Spleen (tissue), 11 donors: ENCODE data around the gene GPER1. TPM values are rescaled to one million over a fixed set of nuclear protein-coding genes. Genes with fewer than 3 reads are reported as not detected.
A peak's percentile ranks its signal among the peaks of the same experiment; 100 is the strongest.
"Not testable (repeated sequence)": the region's sequence is repeated elsewhere in the genome, so short reads cannot be mapped to it uniquely, and the experiment has no call there.

Source experiments
- DNase-seq: peaks from one replicate; pipeline ENCODE4 v3.0.0-alpha.2; 2020
- H3K27ac ChIP-seq, 8 donors: fragments of 200-600 bp; sonication (generic) in 7 of 8; 1 replicate in 4 of 8; 2 replicates in 4 of 8; pipeline versions ENCODE4 v1.5.0 to v1.8.0; 2016 to 2021; ENCODE audit warnings: inconsistent platforms in 4 of 8, mild to moderate bottlenecking in 4 of 8, moderate library complexity in 1 of 8
- H3K27me3 ChIP-seq, 7 donors: fragments of 200-600 bp; sonication (generic) in 6 of 7; replicated peaks in 1 of 7; 1 replicate in 4 of 7; 2 replicates in 3 of 7; pipeline versions ENCODE4 v1.5.0 to v1.8.0; 2016 to 2021; ENCODE audit warnings: inconsistent platforms in 3 of 7, mild to moderate bottlenecking in 1 of 7
- H3K36me3 ChIP-seq, 6 donors: fragments of 200-600 bp; sonication (generic) in 5 of 6; 1 replicate in 4 of 6; 2 replicates in 2 of 6; pipeline versions ENCODE4 v1.5.0 to v1.8.0; 2016 to 2021; ENCODE audit warnings: inconsistent platforms in 2 of 6
- H3K4me1 ChIP-seq, 6 donors: fragments of 200-600 bp; sonication (generic) in 5 of 6; 1 replicate in 3 of 6; 2 replicates in 3 of 6; pipeline versions ENCODE4 v1.5.0 to v1.8.0; 2016 to 2021; ENCODE audit warnings: inconsistent platforms in 3 of 6
- H3K4me3 ChIP-seq, 8 donors: fragments of 200-600 bp; sonication (generic) in 7 of 8; 1 replicate in 4 of 8; 2 replicates in 4 of 8; pipeline versions ENCODE4 v1.5.0 to v1.8.0; 2016 to 2021; ENCODE audit warnings: inconsistent platforms in 4 of 8, mild to moderate bottlenecking in 4 of 8, moderate library complexity in 2 of 8
- H3K9me3 ChIP-seq, 8 donors: fragments of 200-600 bp; sonication (generic) in 7 of 8; 1 replicate in 4 of 8; 2 replicates in 4 of 8; pipeline versions ENCODE4 v1.5.0 to v1.8.0; 2016 to 2021; ENCODE audit warnings: inconsistent platforms in 4 of 8
- POLR2A ChIP-seq, 3 donors: fragments of 450-650 bp; IDR thresholded peaks; one replicate each; pipeline ENCODE4 v1.5.1; 2017; ENCODE audit warnings: antibody characterized with exemption in 3 of 3, mild to moderate bottlenecking in 1 of 3
- POLR2AphosphoS5 ChIP-seq, 3 donors: sonication (generic); formaldehyde crosslinking; IDR thresholded peaks; one replicate each; pipeline ENCODE4 v1.5.1; 2017; ENCODE audit warnings: antibody characterized with exemption in 3 of 3
- WGBS, 5 donors: extraction: QIAGEN DNeasy Blood & Tissue Kit in 3 of 5; methylation state at CpG; one replicate each; pipeline versions ENCODE4 v1.1.5 to v1.1.7; 2013 to 2018; 5-methylcytosine and 5-hydroxymethylcytosine counted together
- intact Hi-C: fragments of 100-400 bp; cut with DNase I; formaldehyde crosslinking; loops from one replicate; pipeline ENCODE4 v1.15.0; 2023; ENCODE audit warnings: low total_unique reads
- polyA plus RNA-seq, 3 donors: library from polyadenylated mRNA; stranded (reverse); fragments of 200-250 nt; gene quantifications; one replicate each; pipeline ENCODE4 v1.2.1, GENCODE V29; 2013
- total RNA-seq, 7 donors: library from RNA; depleted of rRNA in 3 of 7; stranded (reverse); fragments of >200 nt in 3 of 7; fragmentation: NEBNext Ultra II Directional in 4 of 7; extraction: Animal tissue kit (Norgen Biotek cat#: 25700) in 4 of 7; gene quantifications; one replicate each; pipeline versions ENCODE4 v1.1.0 to v1.2.1, GENCODE V29; 2016 to 2021
- TF ChIP-seq, protein P1 (sequence below), 11 experiments: fragments of 200-600 bp in 7 of 11; fragments of 450-650 bp in 4 of 11; sonication (generic) in 4 of 11; IDR thresholded peaks in 8 of 11; conservative IDR thresholded peaks in 3 of 11; 1 replicate in 7 of 11; 2 replicates in 4 of 11; pipeline versions ENCODE4 v1.4.0 to v1.8.0; 2016 to 2021; ENCODE audit warnings: antibody characterized with exemption in 11 of 11, inconsistent platforms in 4 of 11, mild to moderate bottlenecking in 1 of 11
- donor health status: healthy with polysubstance abuse.
- donor health status: DM: no; HTN: no; CAD: no; lungs with moderate emphysema.
- donor health status: DM: no; HTN: no; CAD: no.
- donor health status: Bipolar disorder and iron deficiency.
- donor health status: healthy.
- donor health status: DM: no; HTN: no; CAD: no.
- donor health status: DM: yes; HTN: yes; CAD: no.

Gene GPER1
- total and polyA plus RNA-seq, 10 donors: 3.0 to 14.2 (median 6.1) TPM

DNA sequence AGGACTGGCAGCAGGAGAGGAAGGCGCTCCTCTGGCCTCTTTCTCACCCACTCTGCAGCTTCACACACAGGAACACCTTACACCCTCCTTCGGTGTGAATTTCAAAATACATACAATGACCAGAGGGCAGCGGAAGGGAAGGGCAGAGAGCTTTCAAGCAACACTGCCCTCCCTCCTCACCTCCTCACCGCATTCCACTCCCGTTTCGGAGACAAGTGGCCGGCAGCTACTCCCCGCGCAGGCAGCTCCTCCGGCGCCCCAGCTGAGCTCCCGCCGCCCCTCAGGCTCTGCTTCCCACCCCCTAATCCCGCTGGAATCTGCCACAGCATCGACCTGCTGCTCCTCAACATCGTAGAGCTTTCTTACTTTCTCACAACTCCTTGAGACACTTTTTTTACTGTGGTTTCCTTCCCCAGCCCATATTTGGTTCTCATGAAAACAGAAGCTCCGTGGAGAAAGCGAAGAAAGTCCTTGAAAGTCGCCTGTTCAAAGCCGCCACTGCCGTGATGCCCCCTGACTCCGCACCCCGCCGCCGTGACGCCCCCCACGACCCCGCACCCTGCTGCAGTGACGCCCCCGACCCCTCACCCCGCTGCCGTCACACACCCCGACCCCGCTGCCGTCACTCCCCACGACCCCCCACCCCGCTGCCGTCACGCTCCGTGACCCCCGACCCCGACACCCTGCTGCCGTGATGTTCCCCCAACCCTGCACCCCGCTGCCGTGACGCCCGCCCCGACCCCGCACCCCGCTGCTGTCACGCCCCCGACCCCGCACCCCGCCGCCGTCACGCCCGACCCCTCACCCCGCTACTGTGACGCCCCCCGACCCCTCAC is 14.6 kb upstream of the GPER1 start:
- TF ChIP-seq POLR2AphosphoS5 (IDR thresholded peaks at IDR 0.05): no peak
- TF ChIP-seq, protein P1, sequence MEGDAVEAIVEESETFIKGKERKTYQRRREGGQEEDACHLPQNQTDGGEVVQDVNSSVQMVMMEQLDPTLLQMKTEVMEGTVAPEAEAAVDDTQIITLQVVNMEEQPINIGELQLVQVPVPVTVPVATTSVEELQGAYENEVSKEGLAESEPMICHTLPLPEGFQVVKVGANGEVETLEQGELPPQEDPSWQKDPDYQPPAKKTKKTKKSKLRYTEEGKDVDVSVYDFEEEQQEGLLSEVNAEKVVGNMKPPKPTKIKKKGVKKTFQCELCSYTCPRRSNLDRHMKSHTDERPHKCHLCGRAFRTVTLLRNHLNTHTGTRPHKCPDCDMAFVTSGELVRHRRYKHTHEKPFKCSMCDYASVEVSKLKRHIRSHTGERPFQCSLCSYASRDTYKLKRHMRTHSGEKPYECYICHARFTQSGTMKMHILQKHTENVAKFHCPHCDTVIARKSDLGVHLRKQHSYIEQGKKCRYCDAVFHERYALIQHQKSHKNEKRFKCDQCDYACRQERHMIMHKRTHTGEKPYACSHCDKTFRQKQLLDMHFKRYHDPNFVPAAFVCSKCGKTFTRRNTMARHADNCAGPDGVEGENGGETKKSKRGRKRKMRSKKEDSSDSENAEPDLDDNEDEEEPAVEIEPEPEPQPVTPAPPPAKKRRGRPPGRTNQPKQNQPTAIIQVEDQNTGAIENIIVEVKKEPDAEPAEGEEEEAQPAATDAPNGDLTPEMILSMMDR (IDR thresholded peaks at IDR 0.05 in 8 of 11, conservative IDR thresholded peaks at IDR 0.05 in 3 of 11): no peak
- TF ChIP-seq POLR2A (IDR thresholded peaks at IDR 0.05): no peak
- H3K36me3 ChIP-seq: no peaks in the 10 kb centered on the region
- no peak overlapping the region for H3K4me3 ChIP-seq
- WGBS, 5 donors: 35 to 66% (median 59%) methylated on average over 31 to 61 of the region's 61 CpGs
- DNase-seq: no peak
- no peaks in the 10 kb centered on the region for H3K9me3 ChIP-seq
- no peaks in the 10 kb centered on the region for H3K27me3 ChIP-seq
- H3K27ac ChIP-seq: no peak overlapping the region
- intact Hi-C loops: no loop called here
- peaks cover 1 to 31% (median 19%) of the 10 kb centered on the region in 6 donors for H3K4me1 ChIP-seq

DNA sequence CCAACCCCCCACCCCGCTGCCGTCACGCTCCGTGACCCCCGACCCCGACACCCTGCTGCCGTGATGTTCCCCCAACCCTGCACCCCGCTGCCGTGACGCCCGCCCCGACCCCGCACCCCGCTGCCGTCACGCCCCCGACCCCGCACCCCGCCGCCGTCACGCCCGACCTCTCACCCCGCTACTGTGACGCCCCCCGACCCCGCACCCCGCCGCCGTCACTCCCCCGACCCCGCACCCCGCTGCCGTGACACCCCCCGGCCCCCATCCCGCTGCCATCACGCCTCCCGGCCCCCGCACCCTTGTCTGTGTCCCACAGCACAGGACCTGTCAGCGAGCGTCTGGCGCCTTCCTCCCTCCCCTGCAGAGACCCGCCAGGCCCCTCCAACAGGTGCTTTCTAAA is 13.9 kb upstream of the GPER1 start:
- peaks cover 3 to 36% (median 24%) of the 10 kb centered on the region in 6 donors for H3K4me1 ChIP-seq
- H3K36me3 ChIP-seq, DNase-seq, H3K4me3 ChIP-seq, H3K27ac ChIP-seq, H3K9me3 ChIP-seq, H3K27me3 ChIP-seq, intact Hi-C loops: not testable (repeated sequence)
- 87 to 95% (median 92%) methylated on average over 17 to 43 of the region's 43 CpGs for WGBS, 5 donors

DNA sequence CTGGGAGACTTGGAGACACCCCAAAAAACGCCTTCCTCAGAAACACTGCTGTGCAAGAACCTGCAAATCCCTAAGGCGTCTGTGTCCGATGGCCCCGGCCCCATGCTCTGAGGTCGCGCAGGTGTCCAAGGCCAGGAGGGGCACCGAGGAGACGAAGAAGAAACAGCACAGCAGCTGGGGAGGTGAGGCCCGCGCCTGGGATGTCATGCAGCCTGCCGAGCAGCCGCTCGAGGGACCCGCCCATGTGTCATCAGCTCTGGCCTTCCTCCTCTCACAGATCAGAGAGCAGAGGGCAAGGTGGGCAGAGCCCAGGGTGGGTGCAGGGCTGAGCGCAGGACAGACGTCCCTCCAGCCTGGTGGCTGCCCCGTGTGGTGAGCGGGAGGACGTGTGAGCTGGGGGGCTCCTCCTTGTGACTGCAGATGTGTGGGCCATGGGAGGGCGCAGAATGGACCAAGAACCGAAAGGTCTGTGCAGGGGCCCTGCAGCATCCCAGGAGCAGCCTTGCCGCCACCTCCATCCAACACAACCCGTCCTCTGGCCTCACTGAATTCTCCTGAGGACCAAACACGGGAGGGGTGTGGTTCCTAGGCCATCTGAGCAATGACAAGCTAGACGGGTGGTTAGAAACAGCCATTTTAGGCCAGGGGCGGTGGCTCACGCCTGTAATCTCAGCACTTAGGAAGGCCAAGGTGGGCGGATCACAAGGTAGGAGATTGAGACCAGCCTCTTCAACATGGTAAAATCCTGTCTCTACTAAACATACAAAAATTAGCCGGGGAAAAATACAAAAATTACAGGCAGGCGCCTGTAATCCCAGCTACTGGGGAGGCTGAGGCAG is 13.1 kb upstream of the GPER1 start:
- Histone ChIP-seq H3K9me3 (no peaks in the 10 kb centered on the region), H3K4me3 (no peak overlapping the region), H3K36me3 (no peaks in the 10 kb centered on the region), H3K27me3 (no peaks in the 10 kb centered on the region), H3K27ac (no peak overlapping the region), H3K4me1 (peaks cover 3 to 44% (median 24%) of the 10 kb centered on the region in 6 donors)
- intact Hi-C loops: no loop called here
- DNase-seq: no peak
- no peak for TF ChIP-seq POLR2A (IDR thresholded peaks at IDR 0.05)
- TF ChIP-seq, protein P1 (IDR thresholded peaks at IDR 0.05 in 8 of 11, conservative IDR thresholded peaks at IDR 0.05 in 3 of 11): no peak
- 89 to 93% (median 92%) methylated on average over 25 to 30 of the region's 30 CpGs for WGBS, 5 donors

DNA sequence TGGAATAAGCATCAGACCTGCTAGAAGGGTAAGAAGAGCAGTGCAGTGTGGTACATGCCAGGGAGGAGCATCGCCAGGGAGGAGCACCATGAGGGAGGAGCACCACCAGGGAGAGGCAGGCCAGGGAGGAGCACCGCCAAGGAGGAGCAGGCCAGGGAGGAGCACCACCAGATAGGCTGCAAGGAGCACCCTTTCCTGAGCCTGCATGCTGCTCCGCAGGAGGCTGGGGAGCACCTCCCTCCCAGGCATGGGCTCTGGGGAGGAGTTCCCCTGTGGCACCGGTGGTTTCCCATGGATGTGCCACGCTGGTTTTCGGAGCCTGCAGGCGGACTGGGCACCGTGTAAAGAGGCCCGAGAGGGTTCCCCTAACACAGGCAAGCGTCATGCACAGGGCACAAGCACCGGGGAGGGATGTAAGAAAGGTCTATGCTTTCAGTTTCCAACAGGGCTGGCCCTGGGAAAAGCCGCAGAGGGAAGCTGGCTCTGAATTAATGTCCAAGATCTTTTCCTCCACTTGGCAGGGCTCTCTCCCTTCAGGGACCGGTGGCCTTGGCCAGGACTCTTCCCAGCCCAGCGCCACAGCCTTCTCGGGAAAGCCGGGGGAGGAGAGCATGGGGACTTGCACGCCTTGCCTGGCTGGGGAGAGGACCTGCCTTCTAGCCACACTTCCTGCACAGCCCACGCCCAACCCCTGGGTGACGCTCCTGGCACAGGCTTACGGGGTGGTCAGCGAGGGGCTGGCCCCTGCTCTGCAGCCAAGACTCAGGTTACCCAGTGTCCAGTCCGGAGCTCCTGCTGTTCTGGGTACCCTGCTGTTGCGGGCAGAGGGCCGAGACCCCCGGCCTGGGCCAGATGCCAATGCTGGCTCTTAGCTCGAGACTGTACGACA is 11.5 kb upstream of the GPER1 start:
- WGBS, 5 donors: 60 to 84% (median 68%) methylated on average over 19 to 27 of the region's 27 CpGs
- peak overlapping the region; percentile 51 to 91 (median 81) for H3K27ac ChIP-seq
- DNase-seq: no peak
- intact Hi-C loops: no loop called here
- peaks cover 3 to 56% (median 24%) of the 10 kb centered on the region in 6 donors for H3K4me1 ChIP-seq
- no peaks in the 10 kb centered on the region for H3K27me3 ChIP-seq
- no peaks in the 10 kb centered on the region for H3K9me3 ChIP-seq
- TF ChIP-seq POLR2A (IDR thresholded peaks at IDR 0.05) (no peak), POLR2AphosphoS5 (IDR thresholded peaks at IDR 0.05) (peak in 2 of 3 donors; percentile 61 to 65)
- H3K4me3 ChIP-seq: peak overlapping the region in 2 of 8 donors; percentile 15 to 42
- no peaks in the 10 kb centered on the region for H3K36me3 ChIP-seq
